IPS DF 19.7 (cell line): ENCODE measurements around the gene FCHSD2.
"Not testable (repeated sequence)": the region's sequence is repeated elsewhere in the genome, so short reads cannot be mapped to it uniquely, and the experiment has no call there.

Source experiments
- DNase-seq: peaks from one replicate; pipeline ENCODE4 v3.0.0-alpha.2; 2013; ENCODE audit warnings: low read depth, low spot score

FCHSD2 gene

DNA sequence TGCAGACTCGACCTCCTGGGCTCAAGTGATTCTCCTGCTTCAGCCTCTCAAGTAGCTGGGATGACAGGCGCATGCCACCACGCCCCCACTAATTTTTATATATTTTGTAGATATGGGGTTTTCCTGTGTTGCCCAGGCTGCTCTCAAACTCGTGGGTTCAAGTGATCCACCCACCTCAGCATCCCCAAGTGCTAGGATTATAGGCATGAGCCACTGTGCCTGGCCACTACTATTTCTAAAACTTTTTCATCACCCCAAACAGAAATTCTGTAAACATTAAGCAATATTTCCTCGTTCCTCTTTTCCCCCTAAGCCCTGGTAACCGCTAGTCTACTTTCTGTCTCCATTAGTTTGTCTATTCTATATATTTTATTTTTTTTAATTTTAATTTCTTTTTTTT lies 336.9 kb downstream of the FCHSD2 start:
- DNase-seq, result no peak

DNA sequence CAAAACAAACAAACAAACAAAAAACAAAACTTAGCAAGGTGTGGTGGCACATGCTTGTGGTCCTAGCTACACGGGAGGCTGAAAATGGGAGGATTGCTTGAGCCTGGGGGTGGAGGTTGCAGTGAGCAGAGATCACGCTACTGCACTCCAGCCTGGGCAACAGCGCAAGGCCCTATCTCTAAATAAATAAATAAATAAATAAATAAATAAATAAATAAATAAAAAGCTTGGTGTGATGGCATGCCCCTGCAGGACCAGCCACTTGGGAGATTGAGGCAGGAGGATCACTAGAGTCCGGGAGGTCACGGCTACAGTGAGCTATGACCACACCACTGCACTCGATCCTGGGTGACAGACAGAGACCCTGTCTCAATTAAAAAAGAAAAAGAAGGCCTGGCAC lies 339.3 kb downstream of the FCHSD2 start:
- no peak for DNase-seq

DNA sequence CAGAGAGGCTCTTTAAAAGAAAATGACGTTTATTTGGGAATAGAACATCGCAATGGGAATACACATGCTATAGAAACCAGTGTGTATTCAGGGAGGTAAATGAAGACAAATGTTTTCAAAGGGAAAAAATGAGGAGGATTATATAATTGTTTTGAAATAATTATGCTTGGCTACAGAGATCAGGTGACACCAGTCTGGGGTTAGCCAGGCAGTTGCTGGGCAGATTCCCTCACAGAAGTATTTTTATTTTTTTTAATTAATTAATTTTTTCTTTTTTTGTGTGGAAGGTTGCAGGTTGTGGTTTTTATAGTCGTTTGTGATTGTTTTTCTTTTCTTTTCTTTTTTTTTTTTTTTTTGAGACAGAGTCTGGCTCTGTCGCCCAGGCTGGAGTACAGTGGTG lies 342.7 kb downstream of the FCHSD2 start:
- no peak for DNase-seq

DNA sequence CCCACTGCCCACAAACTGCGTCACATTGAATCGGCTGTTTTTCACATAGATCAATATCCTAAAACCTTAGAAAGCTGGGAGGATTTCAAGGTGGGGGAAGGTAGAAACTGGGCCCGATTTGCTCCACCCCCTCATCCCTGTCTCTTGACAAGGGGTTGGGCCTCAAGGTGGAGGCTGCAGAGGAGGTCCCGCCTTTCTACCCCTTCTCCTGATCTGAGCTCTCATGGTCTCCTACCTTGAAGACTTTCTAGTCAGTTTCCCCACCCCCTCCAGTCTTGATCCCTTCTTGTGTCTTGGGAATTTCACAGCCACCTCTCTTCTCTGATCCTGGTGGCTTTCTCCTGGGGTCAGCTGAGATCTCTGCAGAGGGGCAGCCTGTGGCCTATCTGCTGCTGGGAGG lies 343.8 kb downstream of the FCHSD2 start:
- DNase-seq, result no peak

DNA sequence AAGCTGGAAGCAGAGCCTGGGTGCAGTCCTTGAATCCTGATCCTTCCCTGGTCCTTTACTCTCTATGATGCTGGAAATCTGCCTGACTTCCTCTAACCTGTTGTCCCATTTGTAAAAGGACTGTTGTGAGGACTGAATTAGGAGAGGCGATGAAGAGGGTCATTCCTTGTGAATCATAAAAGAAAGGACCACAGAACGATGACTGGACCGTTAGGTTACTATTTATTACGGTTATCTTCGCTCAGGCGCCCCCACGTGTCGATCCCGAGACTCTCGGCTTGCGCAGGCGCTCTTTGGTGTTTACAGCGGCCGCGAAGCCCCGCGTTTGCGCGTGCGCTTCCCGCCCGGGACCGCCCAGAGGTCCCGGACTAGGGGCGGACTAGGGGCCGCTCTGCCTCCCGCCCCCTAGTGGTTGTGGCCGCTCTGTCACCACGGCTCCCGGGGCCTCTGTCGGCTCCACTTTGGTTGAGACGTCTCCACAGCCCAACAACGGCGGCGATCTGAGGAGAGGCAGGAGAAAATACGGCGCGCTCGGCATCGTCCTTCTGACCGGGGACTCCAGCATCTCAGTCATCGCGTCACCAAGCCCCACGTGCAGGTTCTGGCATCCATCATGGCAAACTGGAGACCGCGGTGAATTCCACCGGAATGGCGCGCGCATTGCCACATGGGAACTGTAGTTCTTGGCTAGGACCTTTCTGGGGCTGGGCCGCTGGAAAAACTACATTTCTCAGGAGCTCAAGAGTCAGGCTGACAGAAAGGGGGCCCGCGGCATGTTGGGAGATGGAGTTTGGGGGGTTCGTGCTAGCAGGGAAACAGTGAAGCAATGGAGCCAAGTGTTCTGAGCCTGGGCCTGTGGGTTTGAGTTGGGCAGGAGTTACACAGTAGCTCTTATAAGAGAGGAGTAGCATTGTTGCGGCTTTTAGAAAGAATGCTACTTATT lies 348.4 kb downstream of the FCHSD2 start, which contains the start of gene STARD10:
Gene STARD10 (minus strand): TSS at position 623 of the 943 bp plus-strand sequence. CDS start 12,866 bp downstream, outside the sequence.
- DNase-seq, result peak; percentile 91

DNA sequence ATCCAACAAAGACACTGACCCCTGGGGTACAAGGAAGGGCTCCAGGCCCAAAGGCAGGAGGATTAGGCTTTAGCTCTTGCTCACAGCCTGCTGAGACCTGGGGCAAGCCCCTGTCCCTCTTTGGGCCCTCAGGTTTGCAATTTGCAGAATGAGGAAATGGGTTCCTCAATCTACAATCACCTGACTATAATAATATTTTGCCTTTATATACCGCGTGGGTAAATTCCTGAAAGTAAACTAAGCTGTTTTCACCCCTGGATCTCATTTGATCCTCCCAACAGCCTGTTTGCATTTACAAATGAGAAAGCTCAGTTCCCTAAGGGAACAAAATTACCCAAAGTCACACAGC lies 349.1 kb downstream of the FCHSD2 start:
- DNase-seq, result no peak

DNA sequence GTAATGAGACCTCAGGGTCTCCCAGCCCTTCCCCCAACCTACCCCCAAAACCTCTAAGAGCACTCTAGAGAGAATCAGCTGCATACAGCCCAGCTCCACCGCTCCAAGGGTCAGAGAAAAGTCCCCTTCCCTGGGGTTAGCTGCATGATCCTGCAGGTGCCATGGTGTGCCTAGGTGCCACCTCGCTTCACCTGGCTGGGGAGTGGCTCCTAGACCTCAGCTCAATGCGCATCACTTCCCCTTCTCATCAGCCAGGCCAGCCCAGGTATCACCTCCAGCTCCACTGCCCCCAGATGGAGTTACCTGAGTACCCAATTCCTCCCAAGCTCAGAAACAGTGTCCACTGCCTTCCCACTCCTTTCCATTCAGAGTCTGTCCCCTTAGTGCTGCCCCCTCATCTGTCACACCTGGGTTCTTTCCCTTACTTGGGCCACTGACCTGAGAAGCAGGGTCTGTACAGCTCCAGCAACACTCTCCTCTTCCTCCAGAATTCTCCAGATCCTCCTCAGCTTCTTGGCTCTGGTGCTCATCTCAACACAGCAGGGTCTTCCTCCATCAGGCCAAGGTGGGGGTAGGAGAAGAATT lies 349.6 kb downstream of the FCHSD2 start:
- no peak for DNase-seq

DNA sequence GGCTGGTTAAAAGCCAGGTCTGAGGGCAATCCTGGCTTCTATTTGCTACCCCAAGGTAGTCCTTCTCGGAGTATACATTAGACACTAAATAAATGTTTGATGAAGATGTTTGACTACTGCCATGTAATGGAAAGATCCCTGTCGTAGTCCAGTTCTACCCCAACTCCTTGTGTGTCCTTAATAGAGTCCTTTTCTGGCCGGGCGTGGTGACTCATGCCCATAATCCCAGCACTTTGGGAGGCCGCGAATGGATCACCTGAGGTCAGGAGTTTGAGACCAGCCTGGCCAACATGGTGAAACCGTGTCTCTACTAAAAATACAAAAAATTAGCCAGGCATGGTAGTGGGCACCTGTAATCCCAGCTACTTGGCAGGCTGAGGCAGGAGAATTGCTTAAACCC lies 350.9 kb downstream of the FCHSD2 start:
- not testable (repeated sequence) for DNase-seq

DNA sequence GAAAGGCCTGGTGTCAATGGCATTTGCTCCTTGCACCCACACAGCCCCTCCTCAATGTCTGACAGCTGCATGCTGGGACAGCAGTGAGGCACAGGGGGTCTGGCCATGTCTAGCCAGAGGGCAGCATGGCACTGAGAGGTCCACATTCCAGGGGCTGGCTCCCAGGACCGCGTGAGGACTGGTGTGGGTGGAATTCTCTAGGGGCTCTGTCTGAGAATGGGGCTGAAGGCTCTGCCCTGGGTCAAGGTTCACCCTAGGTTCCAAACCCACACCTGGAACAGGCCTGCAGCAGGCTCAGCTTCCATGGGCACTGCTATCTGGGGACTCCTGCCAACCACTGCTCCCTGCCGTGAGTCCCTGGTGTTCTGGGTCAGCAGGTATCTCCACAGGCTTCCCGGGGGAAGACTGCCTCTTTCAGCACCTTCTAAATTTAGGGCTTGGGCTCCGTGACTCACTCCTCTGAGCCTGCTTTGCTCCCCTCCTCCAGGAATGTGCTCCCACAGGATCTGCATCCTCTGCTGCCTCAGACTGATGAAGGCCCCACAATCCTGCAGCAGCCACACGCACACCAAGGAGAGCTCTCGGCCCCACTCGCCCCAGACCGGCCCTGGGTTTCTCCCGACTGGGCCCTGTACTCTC lies 352.5 kb downstream of the FCHSD2 start:
- no peak for DNase-seq

DNA sequence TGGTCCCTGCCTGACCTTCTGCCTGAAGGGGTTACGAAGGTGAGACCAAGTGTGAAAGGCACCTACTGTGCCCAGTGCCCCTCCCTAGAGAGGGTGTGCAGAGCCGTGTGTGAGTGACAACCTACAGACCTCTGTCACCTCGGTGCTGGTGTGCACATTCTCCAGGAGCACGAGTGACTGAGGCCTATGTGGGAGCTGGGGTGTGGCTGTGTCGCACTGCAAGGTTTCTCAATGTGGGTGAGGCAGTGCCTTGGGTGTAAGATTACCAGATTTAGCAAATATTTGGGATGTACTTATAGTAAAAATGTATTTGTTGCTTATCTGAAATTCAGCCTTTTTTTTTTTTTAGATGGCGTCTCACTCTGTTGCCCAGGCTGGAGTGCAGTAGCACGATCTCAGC lies 353.9 kb downstream of the FCHSD2 start:
- DNase-seq, result no peak

DNA sequence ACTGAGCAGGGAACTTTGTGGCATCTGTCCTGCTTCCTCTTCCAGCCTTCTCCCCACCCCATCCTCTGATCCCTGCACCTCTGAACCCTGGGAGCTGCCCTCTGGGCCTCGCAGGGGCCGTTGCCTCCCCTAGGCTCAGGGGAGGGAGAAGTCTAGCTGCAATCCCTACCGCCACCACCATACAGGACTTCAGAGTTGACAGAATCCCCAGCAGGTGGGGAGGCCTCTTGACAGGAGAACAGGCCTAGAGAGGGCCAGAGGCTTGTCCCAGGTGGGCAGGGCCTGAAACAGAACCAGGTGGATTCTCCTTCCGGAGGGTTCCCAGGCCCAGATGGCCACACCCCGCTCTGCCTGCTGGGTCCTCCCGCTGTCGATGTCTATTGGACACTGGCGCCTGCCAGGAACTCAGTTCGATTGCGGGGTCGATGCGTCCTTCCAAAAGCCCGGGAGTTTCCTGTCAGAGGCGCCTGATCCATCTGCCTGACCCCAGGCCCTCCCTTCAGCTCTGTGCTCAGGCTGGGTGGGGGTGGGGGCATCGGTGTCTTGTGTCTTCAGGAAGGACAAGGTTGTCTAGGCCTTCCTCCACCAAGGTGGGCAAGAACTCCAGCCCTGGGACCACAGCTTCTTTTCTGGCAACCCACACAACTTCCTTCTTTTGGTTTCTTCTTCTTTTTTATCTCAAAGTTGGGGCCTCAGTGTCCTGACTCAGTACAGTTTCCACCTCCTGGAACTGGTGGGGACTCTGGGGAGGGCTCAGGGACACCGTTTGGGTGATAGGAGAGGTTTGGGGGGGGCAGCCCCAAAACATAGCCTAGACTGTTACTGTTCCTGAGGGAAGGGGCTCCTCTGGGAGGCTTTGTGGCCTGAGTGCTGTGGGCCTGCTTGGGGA lies 354.7 kb downstream of the FCHSD2 start:
- peak; percentile 88 for DNase-seq
